KMS-11 (cell line): ENCODE data around the gene RPLP2.

ENCODE experiments used
- H2AFZ ChIP-seq: fragments of 200-600 bp; sonication (generic); 2 replicates; pipeline ENCODE4 v1.6.1; 2016; ENCODE audit warnings: antibody characterized with exemption, mixed run types, low read depth
- H3K27ac ChIP-seq: fragments of 200-600 bp; sonication (generic); 2 replicates; pipeline ENCODE4 v1.6.1; 2016; ENCODE audit warnings: mild to moderate bottlenecking, mixed run types
- H3K27me3 ChIP-seq: fragments of 200-600 bp; sonication (generic); 2 replicates; pipeline ENCODE4 v1.6.1; 2017; ENCODE audit warnings: mild to moderate bottlenecking, low read depth, mixed run types, moderate library complexity; ENCODE audit not compliant: insufficient read depth
- H3K36me3 ChIP-seq: fragments of 200-600 bp; sonication (generic); 2 replicates; pipeline ENCODE4 v1.6.1; 2017; ENCODE audit warnings: mild to moderate bottlenecking, mixed run types; ENCODE audit not compliant: insufficient read depth
- H3K4me1 ChIP-seq: fragments of 200-600 bp; sonication (generic); 2 replicates; pipeline ENCODE4 v1.6.1; 2016; ENCODE audit warnings: mild to moderate bottlenecking, low read depth, mixed run types; ENCODE audit not compliant: poor library complexity, severe bottlenecking
- H3K4me2 ChIP-seq: fragments of 200-600 bp; sonication (generic); 2 replicates; pipeline ENCODE4 v1.7.0; 2016; ENCODE audit warnings: mild to moderate bottlenecking, mixed run types
- H3K4me3 ChIP-seq: fragments of 200-600 bp; sonication (generic); IDR thresholded peaks from 2 replicates; pipeline ENCODE4 v1.6.1; 2017; ENCODE audit warnings: low read depth, low read length, mixed read lengths; ENCODE audit not compliant: insufficient read depth
- H3K79me2 ChIP-seq: fragments of 200-600 bp; sonication (generic); 2 replicates; pipeline ENCODE4 v1.6.1; 2016; ENCODE audit warnings: low read depth, mixed run types; ENCODE audit not compliant: insufficient read depth
- H3K9ac ChIP-seq: fragments of 200-600 bp; sonication (generic); 2 replicates; pipeline ENCODE4 v1.6.1; 2016; ENCODE audit warnings: mild to moderate bottlenecking, mixed run types
- H4K20me1 ChIP-seq: fragments of 200-600 bp; sonication (generic); 2 replicates; pipeline ENCODE4 v1.6.1; 2016; ENCODE audit warnings: mild to moderate bottlenecking, mixed run types; ENCODE audit not compliant: insufficient read depth
- CTCF ChIP-seq: fragments of 200-600 bp; sonication (generic); conservative IDR thresholded peaks from 2 replicates; pipeline ENCODE4 v1.6.1; 2017; ENCODE audit warnings: low read depth, mild to moderate bottlenecking, antibody characterized with exemption, low read length, moderate library complexity, mixed read lengths

Gene RPLP2

GRCh38 chr11:827897-828192 is 18.1 kb downstream of the RPLP2 start, which contains the start of gene CRACR2B:
CRACR2B (plus strand) TSS chr11:827919; CDS start chr11:828608, 689 bp downstream.
- Histone ChIP-seq H3K4me2 (peak within 1 kb of the TSS; percentile 98), H2AFZ (peak within 1 kb of the TSS; percentile 76), H4K20me1 (no peaks in the 10 kb centered on the region), H3K4me3 (no peak within 1 kb of the TSS), H3K27ac (no peak within 1 kb of the TSS), H3K79me2 (no peaks in the 10 kb centered on the region), H3K36me3 (no peaks in the 10 kb centered on the region), H3K4me1 (peaks cover 59% of the 10 kb centered on the region), H3K27me3 (peaks cover 35% of the 10 kb centered on the region), H3K9ac (peak within 1 kb of the TSS; percentile 35; the same call in 1 of the 2 replicates)
- no peak for TF ChIP-seq CTCF

- H3K9ac ChIP-seq = no peak overlapping the region
- H3K4me3 ChIP-seq = no peak overlapping the region
- H3K4me2 ChIP-seq = peak overlapping the region; percentile 99; the same call in 1 of the 2 replicates
- no peak overlapping the region for H2AFZ ChIP-seq
- no peaks in the 10 kb centered on the region for H3K79me2 ChIP-seq
- H3K4me1 ChIP-seq = peaks cover 59% of the 10 kb centered on the region
- H4K20me1 ChIP-seq = no peaks in the 10 kb centered on the region
- no peaks in the 10 kb centered on the region for H3K36me3 ChIP-seq
- peaks cover 35% of the 10 kb centered on the region for H3K27me3 ChIP-seq
- no peak for TF ChIP-seq CTCF
- no peak overlapping the region for H3K27ac ChIP-seq
These were observed 18.9 kb downstream of the RPLP2 start for GRCh38 chr11:828506-829175.

- no peak overlapping the region for H3K4me3 ChIP-seq
These were observed 19.5 kb downstream of the RPLP2 start for GRCh38 chr11:829176-829846.

DNA sequence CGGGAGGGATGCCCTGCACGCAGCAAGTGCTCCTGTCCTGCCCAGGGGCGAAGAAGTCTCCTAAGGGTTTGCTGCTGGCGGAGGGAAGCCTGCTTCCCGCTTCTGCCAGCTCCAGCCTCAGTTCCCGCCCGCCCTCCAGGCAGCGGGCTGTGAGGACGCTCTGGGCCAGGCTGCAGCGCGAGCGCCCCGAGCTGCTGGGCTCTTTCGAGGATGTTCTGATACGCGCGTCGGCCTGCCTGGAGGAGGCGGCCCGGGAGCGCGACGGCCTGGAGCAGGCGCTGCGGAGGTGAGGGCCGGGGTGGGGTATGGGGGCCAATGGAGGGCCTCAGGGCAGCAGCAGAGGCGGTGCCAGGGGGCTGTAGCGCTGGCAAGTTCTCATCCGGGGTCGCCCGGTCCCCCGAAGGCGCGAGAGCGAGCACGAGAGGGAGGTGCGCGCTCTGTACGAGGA is 20.1 kb downstream of the RPLP2 start:
- Histone ChIP-seq H3K27ac (no peak overlapping the region), H3K27me3 (peaks cover 35% of the 10 kb centered on the region), H4K20me1 (no peaks in the 10 kb centered on the region), H3K4me2 (peak overlapping the region; percentile 99), H3K79me2 (no peaks in the 10 kb centered on the region), H3K36me3 (no peaks in the 10 kb centered on the region), H3K4me3 (no peak overlapping the region), H3K4me1 (peaks cover 64% of the 10 kb centered on the region), H2AFZ (peak overlapping the region; percentile 60; the same call in 1 of the 2 replicates), H3K9ac (no peak overlapping the region)
- no peak for TF ChIP-seq CTCF

More at GRCh38 chr11:829176-829846, 19.5 kb downstream of the RPLP2 start:
- H3K79me2 ChIP-seq = no peaks in the 10 kb centered on the region
- no peak overlapping the region for H3K27ac ChIP-seq
- H4K20me1 ChIP-seq = no peaks in the 10 kb centered on the region
- peak overlapping the region; percentile 99 for H3K4me2 ChIP-seq
- peaks cover 35% of the 10 kb centered on the region for H3K27me3 ChIP-seq
- peaks cover 64% of the 10 kb centered on the region for H3K4me1 ChIP-seq
- no peak for TF ChIP-seq CTCF
- no peaks in the 10 kb centered on the region for H3K36me3 ChIP-seq
- peak overlapping the region; percentile 60; the same call in 1 of the 2 replicates for H2AFZ ChIP-seq
- H3K9ac ChIP-seq = no peak overlapping the region
